ENCODE results near the gene TDRD9.

The TDRD9 gene

DNA sequence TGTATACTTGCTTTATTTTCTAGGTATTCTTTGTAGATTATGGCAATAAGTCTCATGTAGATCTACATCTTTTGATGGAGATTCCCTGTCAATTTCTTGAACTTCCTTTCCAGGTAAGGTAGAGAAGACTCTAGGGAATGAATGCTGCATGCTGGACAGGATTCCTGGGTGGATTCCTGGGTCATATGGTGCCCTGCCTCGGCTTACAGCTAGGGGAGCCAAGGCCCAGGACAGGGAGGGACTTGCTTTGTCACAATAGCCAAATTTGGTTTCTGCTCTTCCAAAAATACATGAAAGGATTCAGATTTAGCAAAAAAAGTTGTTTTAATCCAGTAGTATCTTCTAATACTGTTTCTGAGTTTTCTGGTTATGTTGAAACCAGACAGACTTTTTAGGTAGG lies 97.8 kb downstream of the TDRD9 start:
- no peak for DNase-seq (ENCODE audit: low read depth)
- H3K4me3 ChIP-seq (ENCODE audit: low read depth, low read length) = no peak overlapping the region
- in situ Hi-C loops (cut with HindIII; ENCODE audit: low sequenced_read_pairs) = no loop called here
- TF ChIP-seq CTCF (IDR thresholded peaks at IDR 0.05; ENCODE audit: low read depth, low read length, missing control alignments) = no peak

DNA sequence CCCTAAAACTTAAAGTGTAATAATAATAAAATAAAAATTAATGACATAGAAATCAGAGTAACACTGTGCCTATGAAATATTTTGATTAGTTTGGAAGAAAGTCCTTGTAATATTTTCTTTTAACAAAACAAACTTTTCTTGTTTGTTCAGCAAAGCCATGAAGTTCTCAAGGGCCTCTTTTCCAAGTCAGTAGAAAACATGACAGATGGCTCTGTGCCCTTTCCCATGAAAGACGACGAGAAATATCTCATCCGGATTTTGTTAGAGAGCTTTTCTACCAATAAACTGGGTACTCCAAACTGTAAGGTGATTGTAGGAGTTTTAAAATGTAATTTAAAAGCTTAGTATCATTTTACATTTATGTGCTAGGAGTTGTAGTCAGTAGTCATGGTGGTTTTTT lies 102.7 kb downstream of the TDRD9 start:
- no peak for DNase-seq (ENCODE audit: low read depth)
- in situ Hi-C loops (cut with HindIII; ENCODE audit: low sequenced_read_pairs) = no loop called here
- no peak overlapping the region for H3K4me3 ChIP-seq (ENCODE audit: low read depth, low read length)
- TF ChIP-seq CTCF (IDR thresholded peaks at IDR 0.05; ENCODE audit: low read depth, low read length, missing control alignments) = no peak

DNA sequence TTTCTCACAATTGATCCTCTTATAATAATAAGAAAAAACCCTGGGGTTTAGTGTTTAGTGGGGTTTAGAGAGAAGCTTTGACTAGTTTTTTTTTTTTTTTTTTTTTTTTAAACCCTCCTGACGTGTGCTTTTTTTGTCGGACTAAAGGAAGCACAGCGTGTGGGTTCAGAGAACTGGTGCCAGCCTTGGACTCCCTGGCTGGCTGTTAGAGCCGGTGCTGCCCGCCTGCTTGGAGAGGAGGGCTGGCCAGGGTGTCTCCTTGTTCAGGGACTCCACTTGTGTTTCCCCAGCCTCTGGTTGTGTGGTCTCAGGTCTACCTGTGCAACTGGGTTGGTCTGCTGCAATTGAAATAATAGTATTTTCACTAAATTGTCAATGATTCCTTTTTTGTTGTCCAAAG lies 103.1 kb downstream of the TDRD9 start:
- in situ Hi-C loops (cut with HindIII; ENCODE audit: low sequenced_read_pairs) = no loop called here
- DNase-seq (ENCODE audit: low read depth) = no peak
- H3K4me3 ChIP-seq (ENCODE audit: low read depth, low read length) = no peak overlapping the region
- TF ChIP-seq CTCF (IDR thresholded peaks at IDR 0.05; ENCODE audit: low read depth, low read length, missing control alignments) = no peak

- in situ Hi-C loops (cut with HindIII; ENCODE audit: low sequenced_read_pairs) = no loop called here
- TF ChIP-seq CTCF (IDR thresholded peaks at IDR 0.05; ENCODE audit: low read depth, low read length, missing control alignments) = no peak
- DNase-seq (ENCODE audit: low read depth) = no peak
- H3K4me3 ChIP-seq (ENCODE audit: low read depth, low read length) = no peak overlapping the region
Measured at GRCh38 chr14:104034976-104035699, 106.9 kb downstream of the TDRD9 start.

DNA sequence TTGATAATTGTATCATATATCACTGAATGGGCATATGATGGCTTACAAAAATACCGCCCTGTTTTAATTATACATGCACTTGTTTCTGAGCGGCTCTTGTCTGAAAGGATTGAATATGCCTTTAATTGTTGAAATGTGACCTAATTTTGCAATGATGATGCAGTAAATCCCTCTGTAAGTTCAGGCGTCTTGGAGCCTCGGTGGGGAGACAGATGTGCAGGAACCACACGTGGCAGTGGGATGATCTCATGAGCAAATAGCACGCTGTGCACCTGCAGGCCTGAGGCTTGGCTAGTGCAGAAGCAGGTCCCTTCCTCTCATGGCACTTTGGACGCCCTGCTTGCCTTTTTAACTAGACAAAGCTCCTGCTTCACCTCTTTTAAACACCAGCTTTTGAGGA lies 108.0 kb downstream of the TDRD9 start:
- TF ChIP-seq CTCF (IDR thresholded peaks at IDR 0.05; ENCODE audit: low read depth, low read length, missing control alignments) = no peak
- no peak overlapping the region for H3K4me3 ChIP-seq (ENCODE audit: low read depth, low read length)
- in situ Hi-C loops (cut with HindIII; ENCODE audit: low sequenced_read_pairs) = no loop called here
- no peak for DNase-seq (ENCODE audit: low read depth)

- DNase-seq (ENCODE audit: low read depth) = no peak
- H3K4me3 ChIP-seq (ENCODE audit: low read depth, low read length) = no peak overlapping the region
- in situ Hi-C loops (cut with HindIII; ENCODE audit: low sequenced_read_pairs) = no loop called here
- TF ChIP-seq CTCF (IDR thresholded peaks at IDR 0.05; ENCODE audit: low read depth, low read length, missing control alignments) = no peak
Measured at GRCh38 chr14:104037074-104037473, 108.8 kb downstream of the TDRD9 start.

Data from astrocyte of the cerebellum (primary cell).